Neuronal stem cell (in vitro differentiated cells): Measurements from ENCODE around the gene YTHDF1.

Experiments used
- DNase-seq: peaks from one replicate; pipeline ENCODE4 v3.0.0-alpha.2; 2013; ENCODE audit warnings: low spot score
- H2AFZ ChIP-seq: one replicate; pipeline ENCODE4 v1.6.1; 2013; ENCODE audit warnings: mild to moderate bottlenecking, low read length, inconsistent platforms
- H2AK5ac ChIP-seq: 2 replicates; pipeline ENCODE4 v1.6.1; 2013; ENCODE audit warnings: low read depth, mild to moderate bottlenecking, inconsistent platforms, low read length, moderate library complexity, mixed read lengths
- H2BK120ac ChIP-seq: 2 replicates; pipeline ENCODE4 v1.6.1; 2013; ENCODE audit warnings: low read depth, mild to moderate bottlenecking, inconsistent platforms, low read length, moderate library complexity, mixed read lengths
- H2BK12ac ChIP-seq: one replicate; pipeline ENCODE4 v1.6.1; 2013; ENCODE audit warnings: low read length, inconsistent platforms
- H2BK15ac ChIP-seq: 2 replicates; pipeline ENCODE4 v1.6.1; 2013; ENCODE audit warnings: mild to moderate bottlenecking, low read length, inconsistent platforms, mixed read lengths
- H2BK5ac ChIP-seq: one replicate; pipeline ENCODE4 v1.6.1; 2013; ENCODE audit warnings: inconsistent platforms, mild to moderate bottlenecking, low read length, moderate library complexity
- H3K14ac ChIP-seq: one replicate; pipeline ENCODE4 v1.6.1; 2013; ENCODE audit warnings: low read length, inconsistent platforms
- H3K18ac ChIP-seq: 2 replicates; pipeline ENCODE4 v1.6.1; 2013; ENCODE audit warnings: low read length, inconsistent platforms
- H3K23ac ChIP-seq: 2 replicates; pipeline ENCODE4 v1.6.1; 2013; ENCODE audit warnings: low read depth, mild to moderate bottlenecking, mixed read lengths, low read length, inconsistent platforms; ENCODE audit not compliant: poor library complexity
- H3K27ac ChIP-seq: replicated peaks from 3 replicates; pipeline ENCODE4 v1.5.1; 2013; ENCODE audit warnings: low read length, inconsistent platforms
- H3K27me3 ChIP-seq, 3 experiments: 2 replicates each; pipeline ENCODE4 v1.6.1; 2013; ENCODE audit warnings: low read length in 3 of 3, mild to moderate bottlenecking in 2 of 3, inconsistent platforms in 1 of 3, low read depth in 1 of 3, mixed read lengths in 1 of 3, moderate library complexity in 1 of 3; ENCODE audit not compliant: control insufficient read depth in 3 of 3, insufficient read depth in 3 of 3
- H3K36me3 ChIP-seq, 2 donors: replicated peaks in 1 of 2; 2 replicates each; pipeline ENCODE4 v1.6.1; 2013; ENCODE audit warnings: low read length in 2 of 2; ENCODE audit not compliant: control insufficient read depth in 2 of 2, insufficient read depth in 2 of 2
- H3K4ac ChIP-seq: 2 replicates; pipeline ENCODE4 v1.6.1; 2013; ENCODE audit warnings: inconsistent platforms, mild to moderate bottlenecking, low read length, moderate library complexity
- H3K4me1 ChIP-seq, 2 donors: 1 replicate in 1 of 2; 2 replicates in 1 of 2; pipeline ENCODE4 v1.6.1; 2013; ENCODE audit warnings: low read length in 2 of 2, low read depth in 1 of 2; ENCODE audit not compliant: control insufficient read depth in 2 of 2, insufficient read depth in 1 of 2
- H3K4me2 ChIP-seq: one replicate; pipeline ENCODE4 v1.6.1; 2013; ENCODE audit warnings: mild to moderate bottlenecking, low read length, inconsistent platforms; ENCODE audit not compliant: insufficient read depth, poor library complexity, severe bottlenecking
- H3K4me3 ChIP-seq, 2 donors: 2 replicates each; pipeline ENCODE4 v1.5.1; 2013; ENCODE audit warnings: low read length in 2 of 2, mild to moderate bottlenecking in 2 of 2, inconsistent platforms in 1 of 2, moderate library complexity in 1 of 2
- H3K79me1 ChIP-seq: one replicate; pipeline ENCODE4 v1.6.1; 2013; ENCODE audit warnings: low read depth, mild to moderate bottlenecking, inconsistent platforms, low read length, moderate library complexity
- H3K9ac ChIP-seq: one replicate; pipeline ENCODE4 v1.6.1; 2013; ENCODE audit warnings: mild to moderate bottlenecking, low read depth, low read length, inconsistent platforms; ENCODE audit not compliant: poor library complexity
- H3K9me3 ChIP-seq, 2 donors: replicated peaks in 1 of 2; 2 replicates each; pipeline versions ENCODE3 to v1.6.1; 2013; ENCODE audit warnings: low read length in 2 of 2, mild to moderate bottlenecking in 2 of 2, inconsistent platforms in 1 of 2, low read depth in 1 of 2, mixed read lengths in 1 of 2, moderate library complexity in 1 of 2; ENCODE audit not compliant: control insufficient read depth in 2 of 2, insufficient read depth in 1 of 2
- H4K8ac ChIP-seq: one replicate; pipeline ENCODE4 v1.6.1; 2013; ENCODE audit warnings: low read depth, mild to moderate bottlenecking, inconsistent platforms, low read length, moderate library complexity
- H4K91ac ChIP-seq: one replicate; pipeline ENCODE4 v1.6.1; 2013; ENCODE audit warnings: low read length, low read depth, mild to moderate bottlenecking, inconsistent platforms; ENCODE audit not compliant: poor library complexity
- WGBS, 2 donors: extraction: QIAGEN DNeasy Blood & Tissue Kit; methylation state at CpG; one replicate each; pipeline ENCODE4 v1.1.7; 2013; ENCODE audit warnings: missing lambda C conversion rate in 2 of 2, mixed read lengths in 1 of 2; ENCODE audit not compliant: insufficient read length in 2 of 2, insufficient replicate concordance in 1 of 2; ENCODE audit errors: extremely low coverage in 2 of 2; 5-methylcytosine and 5-hydroxymethylcytosine counted together

YTHDF1 gene

GRCh38 chr20:63150911-63151531 is 64.9 kb downstream of the YTHDF1 start:
- peaks cover 0 to 56% (median 0%) of the 10 kb centered on the region in 3 experiments for H3K27me3 ChIP-seq
- DNase-seq = no peak
- H3K4ac ChIP-seq = no peak overlapping the region
- H2BK15ac ChIP-seq = peak overlapping the region; percentile 78
- no peaks in the 10 kb centered on the region for H3K79me1 ChIP-seq
- H2BK5ac ChIP-seq = peak overlapping the region; percentile 5
- no peak overlapping the region for H3K27ac ChIP-seq
- no peak overlapping the region for H4K91ac ChIP-seq
- no peaks in the 10 kb centered on the region for H3K4me1 ChIP-seq
- H3K14ac ChIP-seq = peak overlapping the region; percentile 71
- H3K9me3 ChIP-seq = peaks cover 6 to 17% of the 10 kb centered on the region in 2 donors
- no CpG with 5 or more reads among the region's 23 CpGs for WGBS, 2 donors
- H3K4me2 ChIP-seq = no peak overlapping the region
- peak overlapping the region; percentile 61 for H2BK120ac ChIP-seq
- no peak overlapping the region for H2AFZ ChIP-seq
- peak overlapping the region; percentile 64 for H3K18ac ChIP-seq
- peak overlapping the region; percentile 65 for H4K8ac ChIP-seq
- H3K36me3 ChIP-seq = no peaks in the 10 kb centered on the region
- no peak overlapping the region for H3K4me3 ChIP-seq
- H3K9ac ChIP-seq = peak overlapping the region; percentile 21
- H2AK5ac ChIP-seq = peak overlapping the region; percentile 90
- peak overlapping the region; percentile 22 for H2BK12ac ChIP-seq
- no peak overlapping the region for H3K23ac ChIP-seq

DNA sequence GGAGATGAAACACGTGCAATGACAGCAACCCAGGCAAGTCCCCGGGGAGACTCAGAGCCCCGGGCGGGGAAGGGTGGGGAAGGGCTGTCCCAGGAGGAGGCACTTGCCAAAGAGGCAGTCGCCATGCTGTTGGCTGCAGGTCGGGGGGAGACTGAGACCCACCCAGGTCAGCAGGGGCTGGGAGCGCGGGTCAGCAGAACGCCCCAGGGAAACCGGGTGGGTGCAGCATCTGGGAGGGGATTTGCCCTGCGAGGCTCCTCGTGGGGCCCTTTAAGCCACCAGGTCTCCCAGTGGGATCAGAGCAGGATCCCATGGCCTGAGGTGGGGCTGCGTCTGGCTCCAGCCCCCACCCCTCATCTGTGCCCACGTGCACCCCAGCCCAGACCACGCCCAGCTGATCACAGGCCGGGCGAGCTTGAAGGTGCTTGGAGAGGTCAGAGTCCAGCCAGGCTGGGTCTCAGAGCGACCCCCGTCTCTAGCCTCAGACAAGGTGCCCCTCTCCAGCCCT is 65.5 kb downstream of the YTHDF1 start:
- Histone ChIP-seq H3K79me1 (no peaks in the 10 kb centered on the region), H4K91ac (no peak overlapping the region), H3K4me2 (no peak overlapping the region), H3K4ac (no peak overlapping the region), H4K8ac (no peak overlapping the region), H3K36me3 (no peaks in the 10 kb centered on the region), H3K9me3 (peaks cover 6 to 17% of the 10 kb centered on the region in 2 donors), H3K4me1 (no peaks in the 10 kb centered on the region), H3K23ac (no peak overlapping the region), H3K18ac (peak overlapping the region; percentile 64), H3K27me3 (peaks cover 0 to 50% (median 0%) of the 10 kb centered on the region in 3 experiments), H2AFZ (no peak overlapping the region), H3K9ac (no peak overlapping the region), H2BK5ac (peak overlapping the region; percentile 22), H2BK120ac (peak overlapping the region; percentile 61), H2AK5ac (peak overlapping the region; percentile 79), H3K14ac (peak overlapping the region; percentile 71), H3K4me3 (no peak overlapping the region), H2BK12ac (no peak overlapping the region), H2BK15ac (peak overlapping the region; percentile 78), H3K27ac (no peak overlapping the region)
- WGBS, 2 donors = no CpG with 5 or more reads among the region's 19 CpGs
- DNase-seq = no peak

DNA sequence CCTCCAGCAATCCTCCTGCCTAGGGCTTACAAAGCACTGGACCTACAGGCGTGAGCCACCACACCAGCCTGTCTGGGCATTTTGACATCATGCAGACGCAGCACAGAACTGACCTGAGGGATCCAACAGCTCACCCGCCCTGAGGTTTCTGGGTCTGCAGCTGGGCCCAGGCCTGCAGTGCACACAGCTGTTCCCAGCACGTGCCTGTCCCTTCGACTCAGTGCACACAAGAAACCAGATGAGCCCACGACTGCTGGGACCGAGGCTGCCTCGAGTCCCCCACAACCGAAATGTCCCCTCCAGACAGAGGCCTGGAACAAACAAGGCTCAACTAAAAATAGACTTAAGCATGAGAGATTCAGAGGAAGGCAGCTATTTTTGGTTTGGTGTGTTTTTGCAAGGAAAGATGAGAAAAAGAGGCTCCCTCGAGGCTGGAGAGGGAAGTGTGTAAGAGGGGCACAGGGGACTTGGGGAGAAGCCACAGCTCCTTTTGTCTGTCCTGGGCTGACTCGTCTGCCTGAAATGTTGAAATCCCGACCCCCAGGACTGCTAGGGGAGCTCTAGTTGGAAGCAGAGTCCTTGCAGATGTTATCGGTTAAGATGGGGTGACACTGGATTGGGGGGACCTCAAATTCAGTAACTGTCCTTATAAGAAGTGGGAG is 66.3 kb downstream of the YTHDF1 start:
- no peak overlapping the region for H4K91ac ChIP-seq
- no peak overlapping the region for H3K18ac ChIP-seq
- H2BK5ac ChIP-seq = no peak overlapping the region
- H2AK5ac ChIP-seq = no peak overlapping the region
- no peak overlapping the region for H3K23ac ChIP-seq
- H2BK120ac ChIP-seq = no peak overlapping the region
- H3K4me1 ChIP-seq = peaks cover 0 to 2% of the 10 kb centered on the region in 2 donors
- H2AFZ ChIP-seq = no peak overlapping the region
- H3K79me1 ChIP-seq = no peaks in the 10 kb centered on the region
- H2BK15ac ChIP-seq = no peak overlapping the region
- H3K14ac ChIP-seq = no peak overlapping the region
- H3K27me3 ChIP-seq = peaks cover 0 to 47% (median 0%) of the 10 kb centered on the region in 3 experiments
- no peak overlapping the region for H3K4me3 ChIP-seq
- WGBS, 2 donors = no CpG with 5 or more reads among the region's 13 CpGs
- no peak overlapping the region for H3K9ac ChIP-seq
- H3K36me3 ChIP-seq = no peaks in the 10 kb centered on the region
- no peak overlapping the region for H2BK12ac ChIP-seq
- H3K9me3 ChIP-seq = peaks cover 6 to 17% of the 10 kb centered on the region in 2 donors
- H4K8ac ChIP-seq = no peak overlapping the region
- DNase-seq = no peak
- H3K4ac ChIP-seq = no peak overlapping the region
- no peak overlapping the region for H3K4me2 ChIP-seq
- no peak overlapping the region for H3K27ac ChIP-seq

DNA sequence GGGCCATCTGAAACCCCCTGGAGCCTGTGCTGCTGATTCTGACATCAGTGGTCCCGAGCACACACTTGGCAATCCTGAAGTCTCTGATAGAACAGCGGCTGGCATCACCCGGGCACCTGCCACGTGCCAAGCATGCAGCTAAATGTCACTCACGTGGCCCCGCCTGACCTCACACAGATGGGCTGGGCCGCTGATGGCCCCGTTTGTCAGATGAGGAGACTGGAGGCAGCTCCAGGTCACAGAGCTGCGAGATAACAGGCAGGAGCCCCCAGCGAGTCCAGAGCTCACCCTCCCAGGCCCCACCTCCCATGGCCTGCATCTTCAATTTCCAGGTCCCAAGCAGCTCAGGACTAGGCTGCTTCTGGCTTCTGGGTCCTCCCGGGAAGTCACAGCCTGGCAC is 67.2 kb downstream of the YTHDF1 start:
- no peak overlapping the region for H2AFZ ChIP-seq
- H3K27ac ChIP-seq = no peak overlapping the region
- DNase-seq = no peak
- H3K4me1 ChIP-seq = peaks cover 0 to 2% of the 10 kb centered on the region in 2 donors
- no peak overlapping the region for H3K18ac ChIP-seq
- H2BK120ac ChIP-seq = no peak overlapping the region
- no peak overlapping the region for H3K4me2 ChIP-seq
- no peaks in the 10 kb centered on the region for H3K36me3 ChIP-seq
- H3K9ac ChIP-seq = no peak overlapping the region
- H3K79me1 ChIP-seq = no peaks in the 10 kb centered on the region
- no peak overlapping the region for H2BK15ac ChIP-seq
- no peak overlapping the region for H4K8ac ChIP-seq
- no peak overlapping the region for H3K14ac ChIP-seq
- H2BK5ac ChIP-seq = no peak overlapping the region
- WGBS, 2 donors = no CpG with 5 or more reads among the region's 11 CpGs
- no peak overlapping the region for H3K4ac ChIP-seq
- H2AK5ac ChIP-seq = no peak overlapping the region
- peaks cover 6 to 17% of the 10 kb centered on the region in 2 donors for H3K9me3 ChIP-seq
- H3K27me3 ChIP-seq = peaks cover 0 to 42% (median 0%) of the 10 kb centered on the region in 3 experiments
- H3K23ac ChIP-seq = no peak overlapping the region
- no peak overlapping the region for H4K91ac ChIP-seq
- H3K4me3 ChIP-seq = no peak overlapping the region
- H2BK12ac ChIP-seq = no peak overlapping the region
